GM12864 (cell line): ENCODE data around the gene NABP1.

Experiments used
- DNase-seq: peaks from one replicate; pipeline ENCODE4 v3.0.0-alpha.2; 2011; ENCODE audit warnings: low read depth
- H3K4me3 ChIP-seq: 2 replicates; pipeline ENCODE4 v1.5.1; 2011; ENCODE audit warnings: mild to moderate bottlenecking, low read depth, low read length, control low read depth
- TF ChIP-seq, protein P1 (sequence below): IDR thresholded peaks from 2 replicates; pipeline ENCODE4 v1.5.1; 2011; ENCODE audit warnings: low read depth, mild to moderate bottlenecking, moderate library complexity, low read length, control low read depth, inconsistent platforms; ENCODE audit errors: missing control alignments

NABP1 gene

DNA sequence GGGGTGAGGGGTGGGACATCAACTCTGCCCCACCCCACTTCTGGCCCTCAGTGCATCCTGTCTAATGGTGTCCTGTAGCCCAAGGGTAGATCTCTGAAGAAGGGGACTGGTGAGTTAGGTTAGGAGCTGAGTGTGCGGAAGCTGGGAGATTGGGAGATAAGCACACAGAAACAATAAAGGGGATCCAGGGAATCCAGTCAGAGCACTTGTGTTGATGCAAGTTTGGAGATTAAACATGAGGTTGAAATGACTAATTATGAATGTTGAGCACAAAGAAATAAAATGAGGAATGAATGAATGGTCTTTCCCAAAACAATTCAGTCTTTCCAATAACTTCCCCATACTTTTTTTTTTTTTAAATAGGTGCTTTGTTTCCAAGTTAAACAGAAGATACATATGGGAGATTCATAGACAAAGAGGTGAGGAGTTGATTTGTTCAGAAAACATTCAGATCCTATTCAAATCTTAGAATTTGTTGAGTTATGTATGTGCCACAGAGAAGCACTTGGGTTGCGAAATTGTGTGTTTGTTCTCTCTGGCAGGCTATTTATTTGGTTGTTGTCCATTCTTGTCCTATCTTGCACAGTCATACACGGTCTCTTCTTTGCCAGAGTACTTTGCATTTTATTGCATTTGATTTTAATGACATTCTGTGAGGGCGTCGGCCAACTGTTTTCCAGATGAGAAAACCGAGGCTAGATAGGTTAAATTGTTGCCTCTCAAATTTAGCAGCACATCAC is 31.6 kb upstream of the NABP1 start:
- no peak overlapping the region for H3K4me3 ChIP-seq
- no peak for DNase-seq
- TF ChIP-seq, protein P1, sequence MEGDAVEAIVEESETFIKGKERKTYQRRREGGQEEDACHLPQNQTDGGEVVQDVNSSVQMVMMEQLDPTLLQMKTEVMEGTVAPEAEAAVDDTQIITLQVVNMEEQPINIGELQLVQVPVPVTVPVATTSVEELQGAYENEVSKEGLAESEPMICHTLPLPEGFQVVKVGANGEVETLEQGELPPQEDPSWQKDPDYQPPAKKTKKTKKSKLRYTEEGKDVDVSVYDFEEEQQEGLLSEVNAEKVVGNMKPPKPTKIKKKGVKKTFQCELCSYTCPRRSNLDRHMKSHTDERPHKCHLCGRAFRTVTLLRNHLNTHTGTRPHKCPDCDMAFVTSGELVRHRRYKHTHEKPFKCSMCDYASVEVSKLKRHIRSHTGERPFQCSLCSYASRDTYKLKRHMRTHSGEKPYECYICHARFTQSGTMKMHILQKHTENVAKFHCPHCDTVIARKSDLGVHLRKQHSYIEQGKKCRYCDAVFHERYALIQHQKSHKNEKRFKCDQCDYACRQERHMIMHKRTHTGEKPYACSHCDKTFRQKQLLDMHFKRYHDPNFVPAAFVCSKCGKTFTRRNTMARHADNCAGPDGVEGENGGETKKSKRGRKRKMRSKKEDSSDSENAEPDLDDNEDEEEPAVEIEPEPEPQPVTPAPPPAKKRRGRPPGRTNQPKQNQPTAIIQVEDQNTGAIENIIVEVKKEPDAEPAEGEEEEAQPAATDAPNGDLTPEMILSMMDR = no peak

DNA sequence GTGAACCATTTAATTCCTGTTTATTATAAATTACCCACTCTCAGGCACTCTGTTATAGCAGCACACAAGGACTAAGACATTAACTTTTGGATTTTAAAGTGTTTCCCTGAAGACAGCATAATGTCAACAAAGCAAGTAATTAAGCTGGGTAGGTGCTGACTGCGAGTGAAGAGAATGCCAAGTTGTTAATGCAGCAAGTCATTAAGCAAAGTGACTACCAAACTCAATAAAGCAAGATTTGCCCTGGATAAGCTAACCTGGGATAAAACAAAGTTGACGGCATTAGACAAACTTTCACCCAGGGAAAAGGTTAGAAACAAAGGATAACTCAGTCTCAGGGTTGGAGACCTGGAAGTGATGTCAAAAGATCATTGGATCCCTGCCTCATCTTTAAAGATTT is 28.4 kb upstream of the NABP1 start:
- H3K4me3 ChIP-seq = no peak overlapping the region
- TF ChIP-seq, protein P1 = no peak
- DNase-seq = no peak

DNA sequence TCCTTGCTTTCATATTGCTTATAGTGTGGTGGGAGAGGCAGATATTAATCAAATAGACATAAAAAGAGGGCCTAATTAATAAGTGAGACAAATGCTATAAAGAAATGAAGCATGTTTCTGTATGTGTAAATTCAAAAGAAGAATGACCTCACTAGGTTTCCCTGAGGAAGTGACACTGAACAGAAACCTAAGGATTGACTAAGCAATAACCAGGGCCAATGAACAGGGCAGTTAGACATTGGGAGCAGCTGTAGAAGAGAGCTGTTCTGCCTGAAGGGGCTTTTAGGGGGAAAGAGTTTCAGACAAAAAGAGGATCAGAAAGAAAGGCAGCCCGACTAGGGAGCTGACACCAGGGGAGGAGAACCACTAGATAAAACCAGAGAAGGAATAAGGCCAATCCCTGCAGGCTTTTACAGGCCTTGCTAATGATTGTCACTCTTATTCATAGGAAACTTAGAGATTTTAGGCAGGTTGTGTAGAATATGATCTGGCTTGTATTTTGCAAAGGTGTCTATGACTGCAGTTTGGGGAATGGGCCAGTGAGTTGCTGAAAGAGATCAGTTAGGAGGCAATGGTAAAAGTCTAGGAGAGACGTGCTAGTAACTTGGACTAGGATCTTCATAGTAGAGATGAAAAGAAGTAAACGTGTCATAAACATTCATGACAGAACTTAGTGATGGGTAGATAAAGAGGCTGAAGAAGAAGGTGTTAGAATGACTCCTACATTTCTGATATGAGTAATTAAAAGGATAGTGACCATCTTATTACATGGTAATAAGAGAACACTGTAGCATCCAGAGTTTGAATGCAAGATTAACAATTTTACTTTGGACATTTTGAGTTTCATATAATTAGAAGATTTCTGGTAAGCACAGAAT is 26.8 kb upstream of the NABP1 start:
- TF ChIP-seq, protein P1 = no peak
- DNase-seq = peak; percentile 59

DNA sequence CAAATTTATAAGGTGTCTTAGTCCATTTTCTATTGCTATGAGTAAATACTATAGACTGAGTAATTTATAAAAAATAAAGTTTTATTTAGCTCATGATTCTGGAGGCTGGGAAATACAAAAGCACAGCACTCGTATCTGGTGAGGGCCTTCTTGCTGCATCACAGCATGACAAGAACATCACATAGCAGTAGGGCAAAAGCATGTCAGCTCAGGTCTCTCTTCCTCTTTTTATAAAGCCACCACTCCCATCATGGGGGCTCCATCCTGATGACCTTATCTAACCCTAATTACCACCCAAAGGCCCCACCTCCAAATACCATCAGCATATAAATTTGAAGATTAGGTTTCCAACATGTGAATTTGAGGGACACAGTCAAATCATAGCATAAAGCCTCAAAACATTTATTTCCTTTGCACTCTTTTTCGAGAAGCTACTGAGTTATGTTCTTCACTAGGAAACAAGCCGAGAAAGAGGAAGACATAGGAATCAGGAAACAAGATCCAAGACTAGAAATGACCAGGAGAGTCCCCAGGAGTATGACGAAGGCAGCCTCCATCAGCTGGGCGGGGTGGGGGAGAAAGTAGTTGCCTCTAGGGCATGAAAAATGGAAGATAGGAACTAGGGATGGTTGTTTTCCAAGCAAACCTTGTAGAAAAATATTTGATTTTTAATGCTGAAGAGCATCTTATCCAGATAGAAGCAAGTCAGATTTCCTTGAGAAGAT is 24.1 kb upstream of the NABP1 start:
- DNase-seq = no peak
- TF ChIP-seq, protein P1 = no peak

More for the DNA sequence above, 26.8 kb upstream of the NABP1 start:
- no peak overlapping the region for H3K4me3 ChIP-seq

DNA sequence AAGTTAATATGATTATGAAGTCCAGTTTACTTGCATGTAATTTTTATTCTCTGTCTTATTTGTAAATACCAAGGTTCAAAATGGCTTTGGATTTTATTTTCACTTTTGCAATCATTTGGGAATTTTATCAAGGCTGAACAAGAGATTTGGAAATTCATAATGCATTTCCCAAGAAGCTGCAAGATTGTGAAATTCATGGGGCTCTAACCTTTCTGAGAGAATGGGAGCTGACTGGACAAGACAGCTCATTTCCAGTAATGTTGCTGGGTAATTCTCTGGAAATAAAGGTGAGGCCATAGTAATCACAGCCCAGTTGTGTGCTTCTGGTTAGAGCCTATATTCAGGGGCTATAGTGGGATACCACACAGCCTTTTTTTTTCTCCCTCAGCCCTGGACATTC is 21.5 kb upstream of the NABP1 start:
- TF ChIP-seq, protein P1 = no peak
- DNase-seq = no peak
- no peak overlapping the region for H3K4me3 ChIP-seq

More for the DNA sequence above, 24.1 kb upstream of the NABP1 start:
- H3K4me3 ChIP-seq = no peak overlapping the region

DNA sequence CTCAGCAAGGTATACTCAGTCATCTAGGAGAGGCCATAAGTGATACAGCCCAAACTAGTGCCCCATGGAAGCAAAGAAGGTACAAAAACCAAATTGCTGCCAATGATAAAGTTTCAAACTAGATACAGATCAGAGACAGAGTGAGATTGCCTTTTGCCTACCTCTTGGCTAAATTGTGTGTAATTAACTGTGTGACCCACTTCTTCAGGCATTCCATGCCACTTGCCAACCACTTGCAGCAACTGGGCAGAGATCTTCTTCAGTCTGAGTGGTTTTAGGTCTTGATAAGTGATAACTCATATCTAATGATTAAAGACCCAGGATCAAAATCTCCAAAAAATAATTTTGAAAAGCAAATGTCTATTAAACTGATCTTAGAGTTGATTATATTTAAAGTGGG is 21.1 kb upstream of the NABP1 start:
- DNase-seq = no peak
- TF ChIP-seq, protein P1 = no peak
- H3K4me3 ChIP-seq = no peak overlapping the region
